ENCODE data around the gene SPNS2.

GRCh38 chr17:4548061-4548461, 49.4 kb downstream of the SPNS2 start:
- TF ChIP-seq POLR2A (IDR thresholded peaks at IDR 0.05) = no peak
- TF ChIP-seq, protein P1, sequence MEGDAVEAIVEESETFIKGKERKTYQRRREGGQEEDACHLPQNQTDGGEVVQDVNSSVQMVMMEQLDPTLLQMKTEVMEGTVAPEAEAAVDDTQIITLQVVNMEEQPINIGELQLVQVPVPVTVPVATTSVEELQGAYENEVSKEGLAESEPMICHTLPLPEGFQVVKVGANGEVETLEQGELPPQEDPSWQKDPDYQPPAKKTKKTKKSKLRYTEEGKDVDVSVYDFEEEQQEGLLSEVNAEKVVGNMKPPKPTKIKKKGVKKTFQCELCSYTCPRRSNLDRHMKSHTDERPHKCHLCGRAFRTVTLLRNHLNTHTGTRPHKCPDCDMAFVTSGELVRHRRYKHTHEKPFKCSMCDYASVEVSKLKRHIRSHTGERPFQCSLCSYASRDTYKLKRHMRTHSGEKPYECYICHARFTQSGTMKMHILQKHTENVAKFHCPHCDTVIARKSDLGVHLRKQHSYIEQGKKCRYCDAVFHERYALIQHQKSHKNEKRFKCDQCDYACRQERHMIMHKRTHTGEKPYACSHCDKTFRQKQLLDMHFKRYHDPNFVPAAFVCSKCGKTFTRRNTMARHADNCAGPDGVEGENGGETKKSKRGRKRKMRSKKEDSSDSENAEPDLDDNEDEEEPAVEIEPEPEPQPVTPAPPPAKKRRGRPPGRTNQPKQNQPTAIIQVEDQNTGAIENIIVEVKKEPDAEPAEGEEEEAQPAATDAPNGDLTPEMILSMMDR (IDR thresholded peaks at IDR 0.05) = no peak
